OCI-LY1 (cell line): ENCODE measurements around the gene NPIPB6.

Source experiments
- H2AFZ ChIP-seq: fragments of 200-600 bp; sonication (generic), shearing (Covaris generic); 2 replicates; pipeline ENCODE4 v1.6.0; 2014; ENCODE audit warnings: antibody characterized with exemption, mild to moderate bottlenecking, low read length
- H3F3A ChIP-seq: fragments of 200-600 bp; sonication (generic), shearing (Covaris generic); 2 replicates; pipeline ENCODE4 v1.6.0; 2014; ENCODE audit warnings: mild to moderate bottlenecking, antibody characterized with exemption, low read length, moderate library complexity; ENCODE audit not compliant: insufficient read depth
- H3K27ac ChIP-seq: fragments of 200-600 bp; sonication (generic); 2 replicates; pipeline ENCODE4 v1.5.1; 2014; ENCODE audit warnings: low read length, mixed run types, mild to moderate bottlenecking, low read depth; ENCODE audit not compliant: poor library complexity, severe bottlenecking
- H3K27me3 ChIP-seq: fragments of 200-600 bp; sonication (generic); 2 replicates; pipeline ENCODE4 v1.6.0; 2014; ENCODE audit warnings: antibody characterized with exemption, mild to moderate bottlenecking, low read length, moderate library complexity; ENCODE audit not compliant: insufficient read depth
- H3K36me3 ChIP-seq: fragments of 200-600 bp; sonication (generic); 2 replicates; pipeline ENCODE4 v1.6.1; 2014; ENCODE audit warnings: mild to moderate bottlenecking, antibody characterized with exemption, low read length, moderate library complexity, mixed read lengths; ENCODE audit not compliant: insufficient read depth
- H3K4me1 ChIP-seq: fragments of 200-600 bp; sonication (generic); 2 replicates; pipeline ENCODE4 v1.5.1; 2014; ENCODE audit warnings: mild to moderate bottlenecking, low read length, moderate library complexity; ENCODE audit not compliant: insufficient read depth, severe bottlenecking
- H3K4me2 ChIP-seq: fragments of 200-600 bp; sonication (generic), shearing (Covaris generic); 2 replicates; pipeline ENCODE4 v1.6.1; 2014; ENCODE audit warnings: low read length
- H3K4me3 ChIP-seq: fragments of 200-600 bp; sonication (generic); 2 replicates; pipeline ENCODE4 v1.5.1; 2014; ENCODE audit warnings: low read length, low read depth, mild to moderate bottlenecking, mixed read lengths; ENCODE audit not compliant: poor library complexity, severe bottlenecking
- H3K79me2 ChIP-seq: fragments of 200-600 bp; shearing (Covaris generic); 2 replicates; pipeline ENCODE4 v1.6.1; 2016; ENCODE audit warnings: mixed run types, low read length, mixed read lengths; ENCODE audit not compliant: insufficient read depth
- H3K9ac ChIP-seq: fragments of 200-600 bp; sonication (generic), shearing (Covaris generic); 2 replicates; pipeline ENCODE4 v1.6.1; 2014; ENCODE audit warnings: mild to moderate bottlenecking, low read length, mixed read lengths
- H3K9me2 ChIP-seq: fragments of 200-600 bp; sonication (generic), shearing (Covaris generic); 2 replicates; pipeline ENCODE4 v1.6.1; 2014; ENCODE audit warnings: low read depth, mild to moderate bottlenecking, low read length, mixed read lengths
- H3K9me3 ChIP-seq: fragments of 200-600 bp; shearing (Covaris generic); 2 replicates; pipeline ENCODE4 v1.6.1; 2014; ENCODE audit warnings: low read length, mixed read lengths
- H4K20me1 ChIP-seq: fragments of 200-600 bp; sonication (generic), shearing (Covaris generic); 2 replicates; pipeline ENCODE4 v1.6.0; 2016; ENCODE audit warnings: mild to moderate bottlenecking, low read length; ENCODE audit not compliant: insufficient read depth
- EZH2 ChIP-seq: fragments of 200-600 bp; sonication (generic), shearing (Covaris generic); IDR thresholded peaks from 2 replicates; pipeline ENCODE4 v1.8.0; 2017; ENCODE audit warnings: borderline replicate concordance, mixed run types, mild to moderate bottlenecking, antibody characterized with exemption, low read length, moderate library complexity, mixed read lengths
- TF ChIP-seq, protein P1 (sequence below): fragments of 200-600 bp; sonication (generic), shearing (Covaris generic); IDR thresholded peaks from 2 replicates; pipeline ENCODE4 v1.5.1; 2017; ENCODE audit warnings: mild to moderate bottlenecking, antibody characterized with exemption, low read length, moderate library complexity, mixed read lengths

NPIPB6 gene

GRCh38 chr16:28313587-28313986 lies 49.7 kb downstream of the NPIPB6 start:
- no peaks in the 10 kb centered on the region for H3K9me2 ChIP-seq
- no peak overlapping the region for H3K4me2 ChIP-seq
- TF ChIP-seq, protein P1, sequence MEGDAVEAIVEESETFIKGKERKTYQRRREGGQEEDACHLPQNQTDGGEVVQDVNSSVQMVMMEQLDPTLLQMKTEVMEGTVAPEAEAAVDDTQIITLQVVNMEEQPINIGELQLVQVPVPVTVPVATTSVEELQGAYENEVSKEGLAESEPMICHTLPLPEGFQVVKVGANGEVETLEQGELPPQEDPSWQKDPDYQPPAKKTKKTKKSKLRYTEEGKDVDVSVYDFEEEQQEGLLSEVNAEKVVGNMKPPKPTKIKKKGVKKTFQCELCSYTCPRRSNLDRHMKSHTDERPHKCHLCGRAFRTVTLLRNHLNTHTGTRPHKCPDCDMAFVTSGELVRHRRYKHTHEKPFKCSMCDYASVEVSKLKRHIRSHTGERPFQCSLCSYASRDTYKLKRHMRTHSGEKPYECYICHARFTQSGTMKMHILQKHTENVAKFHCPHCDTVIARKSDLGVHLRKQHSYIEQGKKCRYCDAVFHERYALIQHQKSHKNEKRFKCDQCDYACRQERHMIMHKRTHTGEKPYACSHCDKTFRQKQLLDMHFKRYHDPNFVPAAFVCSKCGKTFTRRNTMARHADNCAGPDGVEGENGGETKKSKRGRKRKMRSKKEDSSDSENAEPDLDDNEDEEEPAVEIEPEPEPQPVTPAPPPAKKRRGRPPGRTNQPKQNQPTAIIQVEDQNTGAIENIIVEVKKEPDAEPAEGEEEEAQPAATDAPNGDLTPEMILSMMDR, result no peak
- no peak for TF ChIP-seq EZH2
- H3K9ac ChIP-seq, result no peak overlapping the region
- H2AFZ ChIP-seq, result no peak overlapping the region
- no peaks in the 10 kb centered on the region for H4K20me1 ChIP-seq
- no peaks in the 10 kb centered on the region for H3K9me3 ChIP-seq
- no peaks in the 10 kb centered on the region for H3K4me1 ChIP-seq
- H3K79me2 ChIP-seq, result no peaks in the 10 kb centered on the region
- no peak overlapping the region for H3K27ac ChIP-seq
- H3F3A ChIP-seq, result no peaks in the 10 kb centered on the region
- no peaks in the 10 kb centered on the region for H3K27me3 ChIP-seq
- no peaks in the 10 kb centered on the region for H3K36me3 ChIP-seq
- no peak overlapping the region for H3K4me3 ChIP-seq

DNA sequence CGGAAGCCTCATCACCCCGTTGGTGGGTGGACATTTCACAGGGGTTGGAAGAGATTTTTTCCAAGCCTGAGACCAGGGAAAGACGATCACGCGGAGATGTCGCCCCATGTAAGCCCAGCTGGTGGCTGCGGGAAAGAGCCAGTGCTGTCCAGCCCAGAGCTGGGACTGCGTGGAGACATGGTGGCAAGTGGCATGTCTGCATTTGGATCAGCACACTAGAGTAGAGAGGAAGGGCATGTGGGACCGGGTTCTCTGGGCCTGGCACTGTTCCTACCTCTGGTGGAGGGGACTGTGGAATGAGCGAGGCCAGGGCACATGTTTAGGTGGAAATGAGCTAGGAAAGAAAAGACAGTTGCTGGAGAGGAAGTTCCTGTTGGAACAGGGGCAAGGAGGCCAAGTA lies 51.0 kb downstream of the NPIPB6 start:
- Histone ChIP-seq H3K27ac (no peak overlapping the region), H3K4me1 (no peaks in the 10 kb centered on the region), H3K9ac (no peak overlapping the region), H4K20me1 (no peaks in the 10 kb centered on the region), H3K4me3 (no peak overlapping the region), H3K9me2 (no peaks in the 10 kb centered on the region), H3K9me3 (no peaks in the 10 kb centered on the region), H3F3A (no peaks in the 10 kb centered on the region), H3K79me2 (no peaks in the 10 kb centered on the region), H2AFZ (no peak overlapping the region), H3K4me2 (no peak overlapping the region), H3K27me3 (no peaks in the 10 kb centered on the region), H3K36me3 (no peaks in the 10 kb centered on the region)
- no peak for TF ChIP-seq EZH2
- TF ChIP-seq, protein P1, result no peak

DNA sequence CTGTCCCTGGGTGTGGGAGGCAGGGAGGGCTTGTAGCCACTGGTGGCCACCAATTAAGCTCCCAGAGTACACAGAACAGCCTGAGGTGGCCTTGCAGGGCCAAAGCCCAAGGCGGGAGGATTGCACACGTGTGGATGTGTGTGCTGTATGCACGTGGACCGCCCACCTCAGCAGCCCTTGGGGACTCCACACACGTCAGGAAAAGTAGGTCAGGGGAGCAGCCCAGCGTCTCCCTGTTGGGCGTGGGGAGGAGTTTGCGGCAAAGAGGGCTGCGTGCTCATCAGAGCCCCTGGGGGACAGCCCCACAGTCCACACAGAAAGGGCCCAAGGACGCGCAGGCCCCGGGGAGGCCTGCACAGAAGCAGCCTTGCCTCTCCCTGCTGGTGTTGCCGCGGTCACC lies 51.4 kb downstream of the NPIPB6 start:
- no peaks in the 10 kb centered on the region for H3K9me3 ChIP-seq
- no peaks in the 10 kb centered on the region for H3K9me2 ChIP-seq
- no peaks in the 10 kb centered on the region for H3K79me2 ChIP-seq
- H3K36me3 ChIP-seq, result no peaks in the 10 kb centered on the region
- no peaks in the 10 kb centered on the region for H4K20me1 ChIP-seq
- TF ChIP-seq, protein P1, result no peak
- TF ChIP-seq EZH2, result no peak
- no peak overlapping the region for H3K4me2 ChIP-seq
- H3K4me1 ChIP-seq, result no peaks in the 10 kb centered on the region
- H2AFZ ChIP-seq, result no peak overlapping the region
- H3K27me3 ChIP-seq, result no peaks in the 10 kb centered on the region
- H3K9ac ChIP-seq, result no peak overlapping the region
- no peaks in the 10 kb centered on the region for H3F3A ChIP-seq
- no peak overlapping the region for H3K4me3 ChIP-seq
- no peak overlapping the region for H3K27ac ChIP-seq
